OCI-LY1 (cell line): ENCODE data around the gene FERMT2.

ENCODE experiments used
- EZH2 ChIP-seq: fragments of 200-600 bp; sonication (generic), shearing (Covaris generic); IDR thresholded peaks from 2 replicates; pipeline ENCODE4 v1.8.0; 2017; ENCODE audit warnings: borderline replicate concordance, mixed run types, mild to moderate bottlenecking, antibody characterized with exemption, low read length, moderate library complexity, mixed read lengths
- TF ChIP-seq, protein P1 (sequence below): fragments of 200-600 bp; sonication (generic), shearing (Covaris generic); IDR thresholded peaks from 2 replicates; pipeline ENCODE4 v1.5.1; 2017; ENCODE audit warnings: mild to moderate bottlenecking, antibody characterized with exemption, low read length, moderate library complexity, mixed read lengths

DNA sequence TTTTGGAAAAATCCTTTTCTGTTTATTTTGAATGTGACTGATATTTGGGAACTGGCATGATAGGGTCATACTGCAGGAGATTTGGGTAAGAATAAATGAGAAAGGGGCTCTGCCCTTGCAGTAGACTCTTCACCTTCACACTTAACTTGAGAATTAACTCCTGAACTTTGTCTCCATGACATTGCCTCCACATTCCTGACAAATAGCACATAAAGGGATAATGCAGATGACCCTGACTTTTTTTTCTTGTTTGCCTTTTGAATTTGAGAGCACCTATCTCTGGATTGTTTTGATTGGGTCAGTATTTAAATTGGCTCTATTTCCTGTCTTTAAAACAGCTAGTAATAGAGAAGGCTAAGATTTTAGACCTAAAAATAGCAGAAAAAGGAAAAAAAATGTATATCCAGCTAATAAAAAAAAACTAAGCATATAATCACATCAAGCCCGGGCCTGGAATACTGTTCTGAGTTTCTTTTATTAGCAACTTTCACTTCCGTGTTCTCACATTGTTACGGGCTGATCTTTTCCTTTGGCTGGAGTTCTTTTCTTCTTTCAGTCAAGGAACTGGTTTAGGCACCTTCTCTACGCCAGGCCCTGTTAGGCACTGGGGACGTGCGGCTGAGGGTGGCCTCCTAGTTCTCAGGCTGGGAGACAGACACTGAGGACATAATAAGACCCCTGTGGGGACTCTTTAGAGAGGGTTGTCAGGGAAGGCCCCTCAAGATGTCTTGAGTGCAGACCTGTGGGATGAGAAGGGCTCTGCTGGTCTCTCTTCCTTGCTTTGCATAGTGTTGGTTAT lies 106.4 kb downstream of the FERMT2 start:
- TF ChIP-seq, protein P1, sequence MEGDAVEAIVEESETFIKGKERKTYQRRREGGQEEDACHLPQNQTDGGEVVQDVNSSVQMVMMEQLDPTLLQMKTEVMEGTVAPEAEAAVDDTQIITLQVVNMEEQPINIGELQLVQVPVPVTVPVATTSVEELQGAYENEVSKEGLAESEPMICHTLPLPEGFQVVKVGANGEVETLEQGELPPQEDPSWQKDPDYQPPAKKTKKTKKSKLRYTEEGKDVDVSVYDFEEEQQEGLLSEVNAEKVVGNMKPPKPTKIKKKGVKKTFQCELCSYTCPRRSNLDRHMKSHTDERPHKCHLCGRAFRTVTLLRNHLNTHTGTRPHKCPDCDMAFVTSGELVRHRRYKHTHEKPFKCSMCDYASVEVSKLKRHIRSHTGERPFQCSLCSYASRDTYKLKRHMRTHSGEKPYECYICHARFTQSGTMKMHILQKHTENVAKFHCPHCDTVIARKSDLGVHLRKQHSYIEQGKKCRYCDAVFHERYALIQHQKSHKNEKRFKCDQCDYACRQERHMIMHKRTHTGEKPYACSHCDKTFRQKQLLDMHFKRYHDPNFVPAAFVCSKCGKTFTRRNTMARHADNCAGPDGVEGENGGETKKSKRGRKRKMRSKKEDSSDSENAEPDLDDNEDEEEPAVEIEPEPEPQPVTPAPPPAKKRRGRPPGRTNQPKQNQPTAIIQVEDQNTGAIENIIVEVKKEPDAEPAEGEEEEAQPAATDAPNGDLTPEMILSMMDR: no peak
- no peak for TF ChIP-seq EZH2
